ENCODE measurements around the gene TRAPPC12.
A peak's percentile ranks its signal among the peaks of the same experiment; 100 is the strongest.

The TRAPPC12 gene

DNA sequence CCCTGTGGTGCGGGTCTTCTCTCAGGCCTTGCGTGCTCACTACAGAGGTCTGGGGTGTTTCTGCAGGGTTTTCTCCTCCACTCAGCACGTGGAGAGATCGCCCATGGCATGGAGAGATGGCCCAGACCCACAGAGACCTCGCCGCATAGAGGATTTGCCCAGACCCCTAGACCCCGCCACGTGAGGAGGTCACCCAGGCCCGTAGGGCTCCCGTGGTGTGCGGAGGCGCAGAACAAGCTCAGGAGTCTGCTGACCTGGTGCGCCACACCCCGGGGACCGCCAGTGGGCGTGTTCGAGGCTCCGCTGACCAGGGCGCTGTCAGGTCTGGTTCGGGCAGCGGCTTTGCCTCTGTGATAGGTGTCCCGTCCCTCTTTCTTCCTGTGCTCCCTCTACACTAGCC lies 75.3 kb downstream of the TRAPPC12 start:
- DNase-seq (ENCODE audit: low read depth) = no peak

DNA sequence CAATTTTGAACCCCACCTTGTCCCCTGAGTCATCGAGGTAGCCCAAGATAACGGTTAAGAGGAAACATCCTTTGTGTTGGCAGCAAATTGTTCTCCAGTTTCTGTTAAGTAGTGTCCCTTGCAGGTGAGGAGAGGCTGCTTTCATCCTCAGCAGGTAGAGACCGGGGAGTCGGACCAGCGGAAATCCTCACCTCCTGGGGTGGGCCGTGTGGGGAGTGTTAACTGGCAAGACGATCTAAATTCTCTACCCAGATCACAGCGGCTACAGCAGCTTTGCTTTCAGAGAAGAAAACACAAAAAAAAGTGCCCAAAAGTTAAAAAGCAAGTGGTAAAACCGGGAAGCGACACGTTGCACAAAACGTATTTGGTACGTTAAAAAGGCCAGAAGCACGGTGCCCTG lies 76.6 kb downstream of the TRAPPC12 start:
- no peak for DNase-seq (ENCODE audit: low read depth)

DNA sequence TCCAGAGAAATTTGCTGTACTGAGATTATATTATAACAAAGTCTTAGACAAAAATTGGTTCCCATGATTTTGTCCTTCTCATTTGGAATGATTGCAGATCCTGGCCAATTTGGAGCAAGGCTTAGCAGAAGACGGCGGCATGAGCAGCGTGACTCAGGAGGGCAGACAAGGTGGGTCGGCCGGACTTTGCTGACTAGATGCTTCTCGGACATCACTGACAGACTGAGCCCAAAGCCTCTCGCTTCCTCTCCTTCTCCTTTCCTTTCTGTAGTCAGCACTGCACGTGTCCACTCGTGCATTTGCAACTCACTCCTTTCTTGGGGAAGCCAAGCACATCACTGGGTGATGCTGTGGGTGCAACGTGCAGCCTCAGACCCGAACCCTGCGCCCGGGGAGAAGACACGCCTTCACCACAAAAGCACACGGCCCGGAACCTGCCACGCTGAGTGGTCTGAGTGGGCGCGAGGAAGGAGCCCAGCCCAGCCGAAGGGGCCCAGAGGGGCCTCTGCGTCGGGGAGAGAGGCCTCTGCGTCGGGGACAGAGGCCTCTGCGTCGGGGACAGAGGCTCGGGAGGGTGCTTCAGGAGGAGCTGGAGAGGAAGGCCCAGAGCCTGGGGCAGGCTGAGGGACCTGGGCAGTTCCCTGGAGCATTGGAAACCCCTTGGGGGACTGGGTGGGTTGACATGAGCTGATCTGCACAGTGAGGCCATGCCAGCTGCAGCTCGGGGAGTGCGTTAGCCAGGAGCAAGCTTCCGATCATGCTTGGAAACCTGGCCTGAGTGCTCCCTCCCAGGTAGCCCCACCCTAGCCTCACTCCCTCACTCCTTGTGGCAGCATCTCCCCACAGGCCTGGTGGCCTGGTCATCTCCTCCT lies 78.3 kb downstream of the TRAPPC12 start:
- no peak for DNase-seq (ENCODE audit: low read depth)

DNA sequence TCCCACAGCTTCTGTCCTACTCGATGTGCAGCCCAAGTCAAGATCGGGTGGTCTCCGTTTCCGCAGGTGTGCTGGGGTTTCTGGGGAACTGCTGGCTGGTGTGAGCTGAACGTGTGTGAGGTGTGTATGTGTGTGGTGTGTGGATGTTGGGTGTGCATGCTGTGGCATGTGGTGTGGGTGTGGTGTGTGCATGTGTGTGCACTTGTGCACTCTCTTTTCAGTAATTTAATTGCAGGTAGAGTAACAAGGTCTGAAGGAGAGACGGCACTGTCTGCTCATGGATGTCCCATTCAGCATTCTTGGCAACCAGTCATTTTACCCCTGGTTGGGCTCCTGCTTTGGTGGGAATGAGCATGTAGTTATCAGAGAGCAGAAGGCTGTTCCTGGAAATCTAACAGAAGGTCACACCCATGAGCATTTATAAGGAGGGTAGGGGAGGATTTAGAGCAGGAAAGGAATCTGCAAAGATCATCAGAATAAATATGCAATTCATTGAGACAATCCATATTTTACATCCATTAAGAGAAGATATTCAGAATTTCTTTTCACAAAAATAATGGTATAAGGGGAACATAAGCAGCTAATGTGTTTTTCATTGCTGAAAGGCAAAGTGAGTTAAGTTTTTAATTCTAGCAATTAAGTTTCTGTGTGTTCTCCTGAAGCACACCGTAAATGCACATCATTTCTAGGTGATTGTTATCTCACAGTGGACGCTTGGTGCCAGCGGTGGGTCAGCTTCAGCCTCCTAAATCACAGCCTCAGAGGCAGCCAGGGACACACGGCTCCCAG lies 79.1 kb downstream of the TRAPPC12 start:
- DNase-seq (ENCODE audit: low read depth) = no peak

DNA sequence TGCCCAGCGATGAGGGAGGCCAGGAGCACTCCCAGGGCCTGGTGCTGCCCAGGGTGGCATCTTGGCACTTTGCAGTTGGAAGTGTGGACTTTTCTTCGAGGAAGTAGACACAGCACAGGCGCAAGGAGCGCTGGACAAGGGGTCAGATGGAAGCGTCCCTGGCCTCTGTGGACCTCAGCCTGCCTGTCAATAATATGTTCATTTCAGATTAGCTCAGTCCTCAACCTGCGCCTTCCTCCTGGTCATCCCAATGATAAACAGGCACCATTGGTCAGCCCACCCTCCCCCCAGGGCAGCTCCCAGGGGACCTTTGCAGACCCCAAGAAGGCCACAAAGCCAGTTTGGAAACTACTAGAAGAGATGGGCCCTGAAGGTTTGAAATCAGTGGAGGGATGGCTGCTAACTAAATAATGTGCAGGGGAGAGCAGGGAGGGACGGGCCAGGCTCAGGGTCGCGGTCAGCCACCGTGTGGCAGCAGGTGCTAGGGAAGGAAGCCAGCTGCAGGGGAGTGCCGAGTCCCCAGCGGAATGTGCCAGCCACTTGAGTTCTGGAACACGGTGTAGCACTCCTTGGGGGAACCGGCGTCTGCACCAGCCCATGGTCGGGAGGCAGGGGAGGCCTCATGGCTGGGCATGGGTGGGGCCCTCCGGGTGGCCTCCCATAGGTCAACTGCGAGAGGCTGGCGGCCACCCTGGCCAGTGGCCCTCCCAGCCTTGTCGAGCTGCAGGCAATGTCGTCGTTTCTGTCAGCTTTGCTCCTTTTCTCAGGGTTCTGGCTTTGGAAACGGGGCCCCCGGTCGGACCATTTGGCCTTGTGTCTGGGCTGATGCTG lies 79.9 kb downstream of the TRAPPC12 start:
- no peak for DNase-seq (ENCODE audit: low read depth)

DNA sequence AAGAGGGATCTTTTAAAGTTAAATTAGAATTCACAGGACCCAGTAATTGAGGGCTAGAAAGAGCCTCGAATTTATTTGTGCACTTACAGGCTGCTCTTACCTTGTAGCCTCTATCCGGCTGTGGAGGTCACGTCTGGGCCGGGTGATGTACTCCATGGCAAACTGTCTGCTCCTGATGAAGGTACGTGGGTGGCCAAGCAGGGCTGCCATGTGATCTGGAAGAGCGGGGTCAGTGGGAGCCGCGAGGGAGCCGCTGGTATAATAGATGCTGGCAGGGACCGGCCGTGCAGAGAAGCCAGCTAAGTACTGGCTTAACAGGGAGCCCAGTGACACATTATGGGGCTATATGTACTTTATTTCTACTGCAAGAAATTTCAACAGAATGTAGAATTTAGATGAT lies 80.7 kb downstream of the TRAPPC12 start:
- DNase-seq (ENCODE audit: low read depth) = no peak

DNA sequence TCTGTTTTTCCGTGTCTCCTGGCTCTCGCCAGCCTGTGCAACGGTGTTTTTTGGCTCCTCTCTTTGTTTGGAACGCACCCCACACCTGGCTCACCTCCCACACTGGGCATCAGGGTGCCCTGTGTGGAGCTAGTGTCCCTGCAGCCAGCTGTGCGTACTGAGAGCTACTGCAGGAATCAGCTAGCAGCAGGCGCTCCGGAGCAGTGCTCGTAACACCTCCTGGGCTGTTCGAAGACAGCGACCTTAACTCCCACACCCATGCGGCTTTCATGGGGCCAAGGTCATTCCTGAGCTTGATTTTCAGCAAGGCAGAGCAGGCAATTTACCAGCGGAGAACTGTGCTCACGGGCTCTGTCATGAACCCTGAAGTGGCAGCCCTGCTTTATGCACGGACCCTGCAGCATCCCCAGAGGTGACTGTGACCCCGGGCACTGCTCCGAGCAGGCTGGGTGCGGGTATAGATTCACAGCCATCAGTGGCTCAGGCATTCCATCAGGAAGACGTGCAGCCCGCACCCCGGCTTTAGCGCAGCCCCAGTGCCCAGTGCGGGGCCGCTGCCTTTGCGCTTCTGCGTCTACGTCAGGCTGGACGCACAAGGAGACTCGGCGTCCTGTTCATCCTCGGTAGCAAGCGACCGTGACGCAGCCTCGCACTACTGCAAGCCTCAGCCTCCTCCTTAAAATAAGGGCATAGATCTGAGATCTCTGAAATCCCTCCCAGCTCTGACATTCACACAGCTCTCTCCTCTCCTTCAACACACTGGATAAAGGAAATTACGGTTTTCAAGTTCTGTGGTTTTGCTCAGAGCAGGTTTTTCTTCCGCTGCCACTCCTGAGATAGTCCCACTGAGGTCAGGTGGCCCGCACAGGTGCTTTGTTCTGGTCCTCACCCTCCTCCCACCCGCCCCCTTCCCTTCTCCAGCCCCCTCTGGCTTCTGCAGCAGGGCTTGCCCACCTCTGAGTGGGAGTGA lies 81.6 kb downstream of the TRAPPC12 start:
- DNase-seq (ENCODE audit: low read depth) = no peak

GRCh38 chr2:3461801-3462492 lies 82.5 kb downstream of the TRAPPC12 start:
- peak; percentile 47 for DNase-seq (ENCODE audit: low read depth)

DNA sequence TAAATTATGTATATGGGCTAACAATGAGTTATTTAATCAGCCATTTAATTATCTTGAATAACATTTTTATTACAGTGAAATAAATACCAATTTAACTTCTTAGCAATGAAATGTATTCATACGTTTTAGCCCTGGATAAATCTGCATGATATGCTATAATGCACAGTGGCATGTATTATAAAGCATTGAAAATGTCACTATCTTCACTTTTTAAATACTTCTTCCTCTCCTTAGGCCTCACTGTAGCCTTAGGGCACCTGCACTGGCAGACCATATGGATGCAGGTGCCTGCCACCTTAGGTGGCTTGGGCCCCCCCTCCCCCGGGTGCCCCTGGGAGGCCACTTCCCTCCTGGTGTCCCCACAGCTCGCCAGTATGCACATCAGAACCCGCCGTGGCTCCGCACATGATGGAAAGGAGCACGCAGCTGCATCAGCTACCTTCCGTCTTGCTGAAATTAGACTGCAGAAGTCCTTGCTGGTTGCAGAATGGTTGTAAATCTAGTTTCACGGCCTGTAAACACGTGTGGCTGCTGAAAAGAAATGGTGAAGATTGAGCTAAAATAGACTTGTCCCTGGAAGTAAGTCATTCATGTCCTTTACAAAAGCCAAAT lies 83.1 kb downstream of the TRAPPC12 start:
- no peak for DNase-seq (ENCODE audit: low read depth)

GRCh38 chr2:3463186-3463835 lies 83.8 kb downstream of the TRAPPC12 start:
- DNase-seq (ENCODE audit: low read depth) = no peak

- DNase-seq (ENCODE audit: low read depth) = no peak
Measured at GRCh38 chr2:3463944-3464343, 84.5 kb downstream of the TRAPPC12 start.

DNA sequence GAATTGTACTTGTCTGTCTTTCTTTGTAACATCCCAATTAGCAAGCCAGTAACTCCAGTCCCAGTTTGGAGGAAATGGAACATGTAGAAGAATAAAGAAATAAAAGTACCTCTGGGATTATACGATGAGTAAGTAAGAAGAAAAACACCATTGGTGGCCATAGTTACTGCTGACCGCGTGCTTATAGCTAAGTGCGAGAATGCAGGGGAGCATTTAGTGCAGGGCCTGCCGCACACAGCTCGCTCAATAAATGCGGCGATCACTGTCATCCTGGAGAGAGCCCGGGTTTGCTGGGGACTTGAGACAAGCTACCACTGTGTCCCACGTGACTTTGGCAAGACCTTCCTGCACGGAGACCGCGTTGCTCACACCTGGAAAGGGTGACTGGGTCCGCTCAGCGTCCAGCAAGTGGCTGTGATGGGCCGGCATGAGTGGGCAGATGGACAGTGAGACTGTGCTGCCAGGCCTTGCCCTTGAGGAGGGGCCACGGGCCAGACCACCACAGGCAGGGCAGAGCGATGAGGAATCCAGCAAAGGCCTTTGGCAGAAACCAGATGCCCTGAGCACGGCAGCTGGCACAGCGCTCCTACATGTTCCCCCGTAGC lies 85.0 kb downstream of the TRAPPC12 start:
- no peak for DNase-seq (ENCODE audit: low read depth)

GRCh38 chr2:3465328-3465727 lies 85.8 kb downstream of the TRAPPC12 start:
- no peak for DNase-seq (ENCODE audit: low read depth)

DNA sequence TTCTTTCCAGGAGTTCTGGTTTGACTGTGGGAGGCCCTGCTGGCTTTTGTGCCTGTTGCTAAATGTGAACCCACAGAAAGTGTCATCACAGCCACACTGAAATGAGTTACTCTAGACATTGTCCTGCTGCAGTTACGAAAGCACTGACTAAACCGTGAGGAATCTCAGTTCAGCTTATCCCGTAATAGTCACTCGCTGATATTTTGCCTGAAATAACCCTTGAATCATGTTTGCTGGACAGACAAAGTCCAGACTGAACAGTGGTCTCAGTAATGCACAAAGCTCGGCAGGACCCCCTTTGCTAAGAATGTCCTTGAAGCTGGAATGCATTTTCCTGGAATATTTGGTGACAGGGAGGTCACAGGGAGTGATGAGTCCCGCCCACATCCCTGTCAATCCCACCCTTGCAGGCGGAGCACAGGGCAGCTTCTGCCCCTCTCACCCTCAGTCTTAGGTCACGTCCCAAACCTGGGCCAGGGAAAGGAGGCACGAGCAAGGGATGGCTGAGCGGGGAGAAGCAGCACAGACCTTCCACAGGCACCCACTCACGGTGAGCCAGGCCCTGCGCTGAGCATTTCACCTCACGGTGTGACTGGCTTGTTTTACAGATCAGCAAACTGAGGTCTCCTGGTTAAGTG lies 86.5 kb downstream of the TRAPPC12 start:
- peak; percentile 88 for DNase-seq (ENCODE audit: low read depth)

DNA sequence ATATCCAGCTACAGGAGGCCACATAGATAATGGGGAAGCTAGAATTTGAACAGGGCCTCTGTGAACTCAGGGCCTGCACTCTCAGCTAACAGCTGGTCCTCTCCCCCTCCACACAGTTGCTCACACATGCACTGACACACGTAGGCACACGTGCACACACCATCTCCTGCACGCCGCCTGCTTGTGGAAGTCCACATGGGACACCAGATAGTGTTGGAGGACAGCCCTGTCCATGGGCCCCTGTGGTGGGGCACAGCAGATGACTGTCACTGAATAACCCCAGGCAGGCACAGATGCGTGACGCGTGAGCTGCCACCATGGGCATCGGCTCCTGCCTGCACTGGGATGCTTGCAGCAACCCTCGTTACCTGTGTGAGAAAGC lies 87.0 kb downstream of the TRAPPC12 start:
- DNase-seq (ENCODE audit: low read depth) = no peak

DNA sequence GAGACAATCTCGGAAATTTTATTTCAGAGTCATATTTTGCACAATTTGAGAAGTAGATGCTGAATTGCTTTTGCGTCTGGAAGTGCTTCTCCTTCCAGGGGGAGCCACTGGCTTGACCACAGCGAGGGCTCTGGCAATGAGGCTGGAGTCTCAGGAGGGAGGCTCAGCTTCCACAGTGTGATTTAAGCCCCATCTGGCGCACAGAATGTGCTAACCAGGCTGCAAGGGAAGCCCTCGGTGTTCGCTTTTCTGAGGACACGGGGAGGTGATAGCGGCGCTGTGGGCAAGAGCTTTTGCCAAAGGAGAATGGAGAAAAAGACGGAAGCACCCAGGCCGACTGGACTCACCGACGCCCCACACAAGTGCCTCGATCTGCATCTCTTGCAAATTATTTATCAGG lies 87.5 kb downstream of the TRAPPC12 start:
- DNase-seq (ENCODE audit: low read depth) = no peak

- no peak for DNase-seq (ENCODE audit: low read depth)
Measured at GRCh38 chr2:3467654-3468053, 88.2 kb downstream of the TRAPPC12 start.

GRCh38 chr2:3468296-3468988 lies 88.9 kb downstream of the TRAPPC12 start:
- DNase-seq (ENCODE audit: low read depth) = no peak

Measured in fibroblast of gingiva (primary cell).